Ishikawa (cell line): Measurements from ENCODE around the gene CHN2.

Experiments used
- CEBPB ChIP-seq: IDR thresholded peaks from 2 replicates; pipeline ENCODE4 v1.6.1; 2012
- CREB1 ChIP-seq: IDR thresholded peaks from 2 replicates; pipeline ENCODE4 v1.6.1; 2012; ENCODE audit warnings: low read depth
- EGR1 ChIP-seq: IDR thresholded peaks from 2 replicates; pipeline ENCODE4 v1.6.1; 2012
- EP300 ChIP-seq: IDR thresholded peaks from 2 replicates; pipeline ENCODE4 v1.6.1; 2012; ENCODE audit warnings: borderline replicate concordance
- FOXM1 ChIP-seq: IDR thresholded peaks from 2 replicates; pipeline ENCODE4 v1.6.1; 2012; ENCODE audit warnings: low read depth, borderline replicate concordance
- MAX ChIP-seq: IDR thresholded peaks from 2 replicates; pipeline ENCODE4 v1.6.1; 2012
- NFIC ChIP-seq: IDR thresholded peaks from 2 replicates; pipeline ENCODE4 v1.6.1; 2012
- RAD21 ChIP-seq: IDR thresholded peaks from 2 replicates; pipeline ENCODE4 v1.6.1; 2012; ENCODE audit warnings: low read depth
- TAF1 ChIP-seq: IDR thresholded peaks from 2 replicates; pipeline ENCODE4 v1.6.1; 2012; ENCODE audit warnings: low read depth, mild to moderate bottlenecking
- TCF12 ChIP-seq: IDR thresholded peaks from 2 replicates; pipeline ENCODE4 v1.6.1; 2012; ENCODE audit warnings: low read depth
- TEAD4 ChIP-seq: IDR thresholded peaks from 2 replicates; pipeline ENCODE4 v1.6.1; 2012
- USF1 ChIP-seq: IDR thresholded peaks from 2 replicates; pipeline ENCODE4 v1.6.1; 2012
- YY1 ChIP-seq: IDR thresholded peaks from 2 replicates; pipeline ENCODE4 v1.6.1; 2012; ENCODE audit warnings: low read depth
- ZBTB7A ChIP-seq: IDR thresholded peaks from 2 replicates; pipeline ENCODE4 v1.6.1; 2012; ENCODE audit warnings: low read depth
- TF ChIP-seq, protein P1 (sequence below): IDR thresholded peaks from 2 replicates; pipeline ENCODE4 v1.6.1; 2012; ENCODE audit warnings: low read depth, mild to moderate bottlenecking

CHN2 gene

DNA sequence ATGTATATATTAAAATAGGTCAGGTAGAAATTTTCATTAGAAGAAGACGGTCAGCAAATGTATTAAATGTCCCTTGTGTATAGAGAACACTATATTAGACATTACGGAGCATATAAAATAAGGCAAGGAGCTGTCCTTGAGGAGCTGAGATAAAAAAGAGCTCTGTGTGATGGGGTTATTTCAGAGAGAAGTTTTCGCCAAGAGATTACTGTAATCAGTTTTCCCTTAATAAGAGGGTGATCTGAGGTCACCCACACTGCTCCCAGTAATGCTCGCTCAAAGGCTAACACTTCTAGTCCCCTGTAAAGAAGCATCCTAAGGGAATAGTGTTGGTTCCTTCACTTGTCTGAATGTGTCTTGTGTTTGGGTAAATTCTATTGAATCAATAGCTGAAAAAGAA is 282.3 kb downstream of the CHN2 start:
- TF ChIP-seq YY1 = no peak
- no peak for TF ChIP-seq MAX
- TF ChIP-seq NFIC = no peak
- no peak for TF ChIP-seq TCF12
- TF ChIP-seq RAD21 = no peak
- no peak for TF ChIP-seq CEBPB

DNA sequence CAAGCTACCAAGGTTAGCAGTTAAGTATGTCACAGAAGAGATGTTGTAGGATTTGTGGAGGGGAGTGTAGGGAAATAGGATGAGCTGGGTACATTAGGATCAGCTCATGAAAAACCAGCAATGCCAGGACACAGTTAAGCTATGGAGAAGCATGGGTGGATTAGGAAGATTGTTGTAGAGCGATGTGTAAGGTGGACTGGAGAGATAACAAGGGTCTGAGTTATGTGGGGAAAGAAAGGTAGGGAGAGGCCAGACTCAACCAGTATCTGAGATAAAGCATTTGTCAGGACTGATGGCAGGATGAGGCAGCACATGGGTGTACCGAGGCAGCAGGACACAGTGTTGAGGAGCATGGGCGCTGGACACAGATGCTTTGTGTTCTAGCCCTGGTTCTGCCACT is 283.7 kb downstream of the CHN2 start:
- TF ChIP-seq NFIC = no peak
- TF ChIP-seq RAD21 = no peak
- no peak for TF ChIP-seq ZBTB7A
- no peak for TF ChIP-seq TAF1
- TF ChIP-seq USF1 = no peak
- TF ChIP-seq TCF12 = no peak
- TF ChIP-seq, protein P1, sequence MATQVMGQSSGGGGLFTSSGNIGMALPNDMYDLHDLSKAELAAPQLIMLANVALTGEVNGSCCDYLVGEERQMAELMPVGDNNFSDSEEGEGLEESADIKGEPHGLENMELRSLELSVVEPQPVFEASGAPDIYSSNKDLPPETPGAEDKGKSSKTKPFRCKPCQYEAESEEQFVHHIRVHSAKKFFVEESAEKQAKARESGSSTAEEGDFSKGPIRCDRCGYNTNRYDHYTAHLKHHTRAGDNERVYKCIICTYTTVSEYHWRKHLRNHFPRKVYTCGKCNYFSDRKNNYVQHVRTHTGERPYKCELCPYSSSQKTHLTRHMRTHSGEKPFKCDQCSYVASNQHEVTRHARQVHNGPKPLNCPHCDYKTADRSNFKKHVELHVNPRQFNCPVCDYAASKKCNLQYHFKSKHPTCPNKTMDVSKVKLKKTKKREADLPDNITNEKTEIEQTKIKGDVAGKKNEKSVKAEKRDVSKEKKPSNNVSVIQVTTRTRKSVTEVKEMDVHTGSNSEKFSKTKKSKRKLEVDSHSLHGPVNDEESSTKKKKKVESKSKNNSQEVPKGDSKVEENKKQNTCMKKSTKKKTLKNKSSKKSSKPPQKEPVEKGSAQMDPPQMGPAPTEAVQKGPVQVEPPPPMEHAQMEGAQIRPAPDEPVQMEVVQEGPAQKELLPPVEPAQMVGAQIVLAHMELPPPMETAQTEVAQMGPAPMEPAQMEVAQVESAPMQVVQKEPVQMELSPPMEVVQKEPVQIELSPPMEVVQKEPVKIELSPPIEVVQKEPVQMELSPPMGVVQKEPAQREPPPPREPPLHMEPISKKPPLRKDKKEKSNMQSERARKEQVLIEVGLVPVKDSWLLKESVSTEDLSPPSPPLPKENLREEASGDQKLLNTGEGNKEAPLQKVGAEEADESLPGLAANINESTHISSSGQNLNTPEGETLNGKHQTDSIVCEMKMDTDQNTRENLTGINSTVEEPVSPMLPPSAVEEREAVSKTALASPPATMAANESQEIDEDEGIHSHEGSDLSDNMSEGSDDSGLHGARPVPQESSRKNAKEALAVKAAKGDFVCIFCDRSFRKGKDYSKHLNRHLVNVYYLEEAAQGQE = no peak
- no peak for TF ChIP-seq FOXM1
- TF ChIP-seq MAX = no peak
- TF ChIP-seq TEAD4 = no peak
- no peak for TF ChIP-seq CREB1
- TF ChIP-seq EP300 = no peak
- no peak for TF ChIP-seq YY1
- TF ChIP-seq CEBPB = no peak
- TF ChIP-seq EGR1 = no peak

DNA sequence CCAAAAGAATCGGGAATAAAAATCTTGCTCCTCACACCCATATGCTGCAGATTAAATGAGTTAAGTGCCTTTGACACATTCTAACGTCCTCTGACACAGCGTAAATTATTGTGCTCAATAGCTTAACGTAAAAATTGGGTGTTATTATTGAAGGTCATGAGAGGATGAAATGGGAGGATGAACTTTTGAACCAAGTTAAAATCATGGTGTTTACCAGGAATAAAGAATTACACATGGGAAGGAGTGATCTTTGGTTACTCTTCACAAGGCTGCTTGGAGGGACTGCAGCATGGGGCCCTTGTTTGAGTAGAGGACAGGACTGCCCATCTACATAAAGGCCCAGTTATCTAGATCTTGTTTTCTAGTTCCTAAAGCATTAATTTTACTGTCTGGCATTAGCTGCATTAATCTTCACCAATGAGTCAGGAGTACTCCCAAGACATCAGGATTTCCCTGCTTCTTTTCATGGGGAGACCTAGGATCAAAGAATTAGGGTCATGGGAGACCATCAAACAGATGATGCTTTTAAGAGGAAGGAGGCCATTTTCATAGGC is 284.2 kb downstream of the CHN2 start:
- no peak for TF ChIP-seq RAD21
- TF ChIP-seq, protein P1 = no peak
- TF ChIP-seq TCF12 = no peak
- TF ChIP-seq EGR1 = no peak
- TF ChIP-seq FOXM1 = no peak
- TF ChIP-seq USF1 = no peak
- TF ChIP-seq TEAD4 = no peak
- TF ChIP-seq CEBPB = no peak
- no peak for TF ChIP-seq ZBTB7A
- no peak for TF ChIP-seq YY1
- no peak for TF ChIP-seq MAX
- no peak for TF ChIP-seq CREB1
- TF ChIP-seq TAF1 = no peak
- TF ChIP-seq EP300 = no peak
- no peak for TF ChIP-seq NFIC

- TF ChIP-seq RAD21 (no peak), TAF1 (no peak), YY1 (no peak), EGR1 (no peak), CREB1 (no peak), TEAD4 (no peak), FOXM1 (no peak), ZBTB7A (no peak), CEBPB (no peak), EP300 (no peak), TCF12 (no peak)
- TF ChIP-seq, protein P1 = no peak
Measured at GRCh38 chr7:29479301-29480200, 285.0 kb downstream of the CHN2 start.
